ENCODE results near the gene F8A2.
"Not testable (repeated sequence)": the region's sequence is repeated elsewhere in the genome, so short reads cannot be mapped to it uniquely, and the experiment has no call there.

Gene F8A2

GRCh38 chrX:155382529-155382967 is 653 bp downstream of the F8A2 start:
- not testable (repeated sequence) for H3K9me3 ChIP-seq (ENCODE audit: control insufficient read depth, low read length); H2AFZ ChIP-seq; H3K27me3 ChIP-seq (ENCODE audit: control insufficient read depth, insufficient read depth, low read length); H3K4me3 ChIP-seq (ENCODE audit: low read depth, low read length); H3K4me2 ChIP-seq (ENCODE audit: low read length); H3K36me3 ChIP-seq (ENCODE audit: control insufficient read depth, insufficient read depth, low read length); H3K9ac ChIP-seq; H3K27ac ChIP-seq; H3K4me1 ChIP-seq; H3K79me2 ChIP-seq

- H3K27ac ChIP-seq: no peak overlapping the region
- no peak overlapping the region for H3K4me2 ChIP-seq (ENCODE audit: low read length)
- no peaks in the 10 kb centered on the region for H3K27me3 ChIP-seq (ENCODE audit: control insufficient read depth, insufficient read depth, low read length)
- H3K36me3 ChIP-seq (ENCODE audit: control insufficient read depth, insufficient read depth, low read length): no peaks in the 10 kb centered on the region
- TF ChIP-seq CTCF (IDR thresholded peaks at IDR 0.05): no peak
- H3K4me1 ChIP-seq: no peaks in the 10 kb centered on the region
- H3K4me3 ChIP-seq (ENCODE audit: low read depth, low read length): no peak overlapping the region
- peaks cover 7% of the 10 kb centered on the region for H3K79me2 ChIP-seq
- H2AFZ ChIP-seq: no peak overlapping the region
- no peaks in the 10 kb centered on the region for H3K9me3 ChIP-seq (ENCODE audit: control insufficient read depth, low read length)
- H3K9ac ChIP-seq: no peak overlapping the region
These were observed 7.7 kb downstream of the F8A2 start for GRCh38 chrX:155389634-155390033.

GRCh38 chrX:155394747-155395276 is 12.9 kb downstream of the F8A2 start:
- not testable (repeated sequence) for H2AFZ ChIP-seq; H3K4me2 ChIP-seq (ENCODE audit: low read length); H3K27me3 ChIP-seq (ENCODE audit: control insufficient read depth, insufficient read depth, low read length); H3K79me2 ChIP-seq; H3K27ac ChIP-seq; H3K4me1 ChIP-seq; H3K36me3 ChIP-seq (ENCODE audit: control insufficient read depth, insufficient read depth, low read length); H3K9ac ChIP-seq; H3K9me3 ChIP-seq (ENCODE audit: control insufficient read depth, low read length); H3K4me3 ChIP-seq (ENCODE audit: low read depth, low read length)

GRCh38 chrX:155406429-155406828 is 24.5 kb downstream of the F8A2 start:
- Histone ChIP-seq H3K9ac (no peak overlapping the region), H3K27me3 (ENCODE audit: control insufficient read depth, insufficient read depth, low read length) (no peaks in the 10 kb centered on the region), H2AFZ (no peak overlapping the region), H3K36me3 (ENCODE audit: control insufficient read depth, insufficient read depth, low read length) (no peaks in the 10 kb centered on the region), H3K79me2 (no peaks in the 10 kb centered on the region), H3K9me3 (ENCODE audit: control insufficient read depth, low read length) (no peaks in the 10 kb centered on the region), H3K4me1 (no peaks in the 10 kb centered on the region), H3K27ac (no peak overlapping the region), H3K4me2 (ENCODE audit: low read length) (no peak overlapping the region), H3K4me3 (ENCODE audit: low read depth, low read length) (no peak overlapping the region)
- TF ChIP-seq CTCF (IDR thresholded peaks at IDR 0.05): no peak

GRCh38 chrX:155417769-155418168 is 35.9 kb downstream of the F8A2 start:
- H3K27ac ChIP-seq: no peak overlapping the region
- no peaks in the 10 kb centered on the region for H3K36me3 ChIP-seq (ENCODE audit: control insufficient read depth, insufficient read depth, low read length)
- no peak overlapping the region for H2AFZ ChIP-seq
- no peak for TF ChIP-seq CTCF (IDR thresholded peaks at IDR 0.05)
- H3K9me3 ChIP-seq (ENCODE audit: control insufficient read depth, low read length): no peaks in the 10 kb centered on the region
- no peak overlapping the region for H3K9ac ChIP-seq
- H3K79me2 ChIP-seq: no peaks in the 10 kb centered on the region
- no peak overlapping the region for H3K4me2 ChIP-seq (ENCODE audit: low read length)
- no peak overlapping the region for H3K4me3 ChIP-seq (ENCODE audit: low read depth, low read length)
- H3K27me3 ChIP-seq (ENCODE audit: control insufficient read depth, insufficient read depth, low read length): no peaks in the 10 kb centered on the region
- no peaks in the 10 kb centered on the region for H3K4me1 ChIP-seq

All from parathyroid adenoma (tissue), 2 donors.